ENCODE measurements around the gene CRIP1. TPM values are rescaled to one million over a fixed set of nuclear protein-coding genes. Genes with fewer than 3 reads are reported as not detected.

The CRIP1 gene
- total RNA-seq, 1 donor from 2014 or later, result 7.6 TPM

DNA sequence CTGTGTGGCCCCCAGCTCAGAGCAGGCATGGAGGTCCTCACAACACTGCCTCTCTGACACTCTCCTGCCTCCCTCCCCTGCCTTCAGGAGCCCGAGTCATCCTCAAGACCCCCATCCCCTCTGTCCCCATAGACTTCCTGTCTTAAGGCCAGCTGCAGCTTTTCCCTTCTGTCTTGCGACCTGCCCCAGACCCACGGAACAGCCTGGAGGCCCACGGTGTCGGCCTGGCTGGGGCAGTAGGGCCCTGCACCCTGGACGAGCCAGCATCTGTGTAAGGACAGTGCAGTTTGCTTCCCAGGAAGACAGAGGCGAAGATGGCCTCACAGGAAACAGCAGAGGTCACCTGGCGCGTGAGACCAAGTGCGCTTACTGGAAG lies 14.0 kb downstream of the CRIP1 start:
- no peak overlapping the region for H3K4me3 ChIP-seq
- H3K27ac ChIP-seq, result no peak overlapping the region
- H3K27me3 ChIP-seq, result no peaks in the 10 kb centered on the region
- TF ChIP-seq, protein P1, sequence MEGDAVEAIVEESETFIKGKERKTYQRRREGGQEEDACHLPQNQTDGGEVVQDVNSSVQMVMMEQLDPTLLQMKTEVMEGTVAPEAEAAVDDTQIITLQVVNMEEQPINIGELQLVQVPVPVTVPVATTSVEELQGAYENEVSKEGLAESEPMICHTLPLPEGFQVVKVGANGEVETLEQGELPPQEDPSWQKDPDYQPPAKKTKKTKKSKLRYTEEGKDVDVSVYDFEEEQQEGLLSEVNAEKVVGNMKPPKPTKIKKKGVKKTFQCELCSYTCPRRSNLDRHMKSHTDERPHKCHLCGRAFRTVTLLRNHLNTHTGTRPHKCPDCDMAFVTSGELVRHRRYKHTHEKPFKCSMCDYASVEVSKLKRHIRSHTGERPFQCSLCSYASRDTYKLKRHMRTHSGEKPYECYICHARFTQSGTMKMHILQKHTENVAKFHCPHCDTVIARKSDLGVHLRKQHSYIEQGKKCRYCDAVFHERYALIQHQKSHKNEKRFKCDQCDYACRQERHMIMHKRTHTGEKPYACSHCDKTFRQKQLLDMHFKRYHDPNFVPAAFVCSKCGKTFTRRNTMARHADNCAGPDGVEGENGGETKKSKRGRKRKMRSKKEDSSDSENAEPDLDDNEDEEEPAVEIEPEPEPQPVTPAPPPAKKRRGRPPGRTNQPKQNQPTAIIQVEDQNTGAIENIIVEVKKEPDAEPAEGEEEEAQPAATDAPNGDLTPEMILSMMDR (IDR thresholded peaks at IDR 0.05), result no peak
- TF ChIP-seq POLR2A (IDR thresholded peaks at IDR 0.05), result no peak
- TF ChIP-seq POLR2AphosphoS5 (IDR thresholded peaks at IDR 0.05; ENCODE audit: insufficient read depth in 1 of 2, low read depth in 1 of 2), result no peak
- H3K9me3 ChIP-seq, result no peaks in the 10 kb centered on the region
- H3K4me1 ChIP-seq, result no peaks in the 10 kb centered on the region
- intact Hi-C loops (cut with DNase I), result no loop called here
- DNase-seq (ENCODE audit: extremely low spot score in 2 of 2), result no peak
- no peaks in the 10 kb centered on the region for H3K36me3 ChIP-seq

DNA sequence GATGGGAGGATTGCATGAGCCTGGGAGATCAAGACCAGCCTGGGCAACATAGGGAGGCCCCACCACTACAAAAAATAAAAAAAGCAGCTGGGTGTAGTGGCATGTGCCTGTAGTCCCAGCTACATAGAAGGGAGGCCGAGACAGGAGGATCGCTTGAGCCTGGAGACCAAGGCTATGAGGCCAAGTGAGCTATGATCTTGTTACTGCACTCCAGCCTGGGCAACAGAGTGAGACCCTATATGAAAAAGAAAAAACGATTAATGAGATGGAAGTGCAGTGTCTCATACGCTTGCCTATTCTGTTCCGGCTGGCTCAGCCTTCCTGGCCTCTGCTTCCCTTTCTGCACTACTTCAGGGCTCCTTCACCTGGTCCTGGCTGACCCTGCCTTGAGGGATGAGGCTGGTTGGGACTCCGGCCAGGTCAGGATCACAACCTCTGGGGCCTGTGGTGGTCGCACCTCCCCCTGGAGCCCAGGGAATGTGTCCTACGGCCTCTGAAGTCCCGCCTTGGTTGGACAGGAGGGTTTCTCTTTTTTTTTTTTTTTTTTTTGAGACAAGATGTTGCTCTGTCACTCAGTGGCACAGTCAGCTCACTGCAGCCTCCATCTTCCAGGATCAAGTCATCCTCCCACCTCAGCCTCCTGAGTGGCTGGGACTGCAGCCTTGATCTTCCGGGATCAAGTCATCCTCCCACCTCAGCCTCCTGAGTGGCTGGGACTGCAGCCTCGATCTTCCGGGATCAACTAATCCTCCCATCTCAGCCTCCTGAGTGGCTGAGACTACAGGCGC lies 15.0 kb downstream of the CRIP1 start:
- no peak for DNase-seq (ENCODE audit: extremely low spot score in 2 of 2)
- TF ChIP-seq, protein P1 (IDR thresholded peaks at IDR 0.05), result no peak
- no peak for TF ChIP-seq POLR2A (IDR thresholded peaks at IDR 0.05)
- no peak for TF ChIP-seq POLR2AphosphoS5 (IDR thresholded peaks at IDR 0.05; ENCODE audit: insufficient read depth in 1 of 2, low read depth in 1 of 2)
- intact Hi-C loops (cut with DNase I), result no loop called here

DNA sequence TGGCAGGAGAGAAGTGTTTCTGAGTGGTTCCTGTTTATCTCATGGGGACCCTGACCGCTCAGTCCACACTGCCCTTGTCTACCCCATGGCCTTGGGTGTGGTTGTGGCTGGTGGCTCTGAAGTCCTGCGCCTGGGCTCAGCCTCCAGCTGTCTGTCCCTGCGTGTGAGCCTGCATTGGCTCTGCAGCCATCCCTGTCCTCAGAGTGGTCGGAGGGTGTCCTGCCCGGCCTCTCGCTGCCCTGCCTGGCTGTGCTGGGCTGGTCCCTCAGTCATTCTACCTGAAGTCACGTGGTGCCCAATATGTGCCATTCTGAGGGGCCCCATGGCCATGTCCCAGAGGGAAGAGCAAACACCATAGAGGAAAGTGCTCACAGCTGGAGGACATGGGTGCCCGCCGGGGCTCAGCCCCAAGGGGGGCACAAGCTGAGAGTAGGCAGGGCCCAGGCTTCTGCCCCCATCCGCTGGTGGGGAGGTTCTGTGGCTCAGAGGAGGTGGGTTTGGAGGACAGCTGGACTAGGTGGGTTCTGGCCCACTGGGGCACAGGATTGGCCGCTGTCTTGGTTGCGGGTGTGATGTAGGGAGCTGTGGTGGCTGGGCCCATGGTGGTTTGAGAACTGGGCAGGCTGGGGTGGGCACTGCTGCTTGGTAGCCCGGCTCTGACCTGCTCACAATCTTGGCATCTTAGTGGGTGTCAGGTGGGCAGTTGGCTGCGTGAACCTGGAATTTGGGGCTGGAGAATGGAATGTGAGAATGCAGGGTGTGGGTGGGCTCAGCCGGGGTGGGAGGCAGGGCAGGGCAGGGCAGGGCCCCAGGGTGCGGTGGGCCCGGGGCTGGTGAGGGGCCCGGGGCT lies 16.0 kb downstream of the CRIP1 start:
- H3K27me3 ChIP-seq, result no peaks in the 10 kb centered on the region
- no peaks in the 10 kb centered on the region for H3K36me3 ChIP-seq
- TF ChIP-seq, protein P1 (IDR thresholded peaks at IDR 0.05), result no peak
- no peak for TF ChIP-seq POLR2AphosphoS5 (IDR thresholded peaks at IDR 0.05; ENCODE audit: insufficient read depth in 1 of 2, low read depth in 1 of 2)
- TF ChIP-seq POLR2A (IDR thresholded peaks at IDR 0.05), result no peak
- no peaks in the 10 kb centered on the region for H3K4me1 ChIP-seq
- H3K4me3 ChIP-seq, result no peak overlapping the region
- DNase-seq (ENCODE audit: extremely low spot score in 2 of 2), result no peak
- intact Hi-C loops (cut with DNase I), result no loop called here
- no peaks in the 10 kb centered on the region for H3K9me3 ChIP-seq
- no peak overlapping the region for H3K27ac ChIP-seq

More for the DNA sequence above, 15.0 kb downstream of the CRIP1 start:
- H3K27me3 ChIP-seq, result no peaks in the 10 kb centered on the region
- H3K27ac ChIP-seq, result no peak overlapping the region
- H3K4me3 ChIP-seq, result no peak overlapping the region
- H3K4me1 ChIP-seq, result no peaks in the 10 kb centered on the region
- H3K9me3 ChIP-seq, result no peaks in the 10 kb centered on the region
- no peaks in the 10 kb centered on the region for H3K36me3 ChIP-seq

DNA sequence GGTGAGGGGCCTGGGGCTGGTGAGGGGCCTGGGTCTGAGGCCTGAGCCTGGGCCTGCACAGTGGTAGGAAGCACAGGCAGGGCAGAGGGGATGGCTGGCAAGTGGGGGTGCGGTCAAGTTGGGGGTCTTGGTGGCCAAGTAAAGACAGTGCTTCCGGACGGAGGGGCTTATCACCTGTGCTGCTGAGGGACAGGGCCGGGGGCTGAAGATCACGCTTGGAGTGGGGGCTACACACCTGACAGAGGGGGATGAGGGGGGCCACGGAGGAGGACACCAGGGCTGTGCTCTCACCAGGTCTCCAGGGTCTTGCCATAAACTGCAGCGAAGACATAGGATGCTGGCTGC lies 16.6 kb downstream of the CRIP1 start:
- no peak for DNase-seq (ENCODE audit: extremely low spot score in 2 of 2)
- no peaks in the 10 kb centered on the region for H3K36me3 ChIP-seq
- no peaks in the 10 kb centered on the region for H3K9me3 ChIP-seq
- no peaks in the 10 kb centered on the region for H3K4me1 ChIP-seq
- TF ChIP-seq, protein P1 (IDR thresholded peaks at IDR 0.05), result no peak
- TF ChIP-seq POLR2AphosphoS5 (IDR thresholded peaks at IDR 0.05; ENCODE audit: insufficient read depth in 1 of 2, low read depth in 1 of 2) (no peak), POLR2A (IDR thresholded peaks at IDR 0.05) (no peak)
- H3K27ac ChIP-seq, result no peak overlapping the region
- intact Hi-C loops (cut with DNase I), result no loop called here
- H3K4me3 ChIP-seq, result no peak overlapping the region
- H3K27me3 ChIP-seq, result no peaks in the 10 kb centered on the region

Measured in vagina (tissue), 2 donors.